Neural progenitor cell (in vitro differentiated cells): ENCODE measurements around the gene GAL3ST3. TPM values are rescaled to one million over a fixed set of nuclear protein-coding genes. Genes with fewer than 3 reads are reported as not detected.

Source experiments
- DNase-seq: peaks from one replicate; pipeline ENCODE4 v3.0.0-alpha.2; 2016; ENCODE audit warnings: low spot score
- H2AFZ ChIP-seq: fragments of 200-600 bp; sonication (generic); replicated peaks from 2 replicates; pipeline ENCODE4 v1.6.1; 2016; ENCODE audit warnings: antibody characterized with exemption
- H3F3A ChIP-seq: fragments of 200-600 bp; sonication (generic); 2 replicates; pipeline ENCODE4 v1.6.1; 2016; ENCODE audit warnings: antibody characterized with exemption, low read depth
- H3K27ac ChIP-seq: fragments of 200-600 bp; sonication (generic); 2 replicates; pipeline ENCODE4 v1.5.1; 2016; ENCODE audit warnings: mild to moderate bottlenecking
- H3K27me3 ChIP-seq: fragments of 200-600 bp; sonication (generic); 2 replicates; pipeline ENCODE4 v1.6.1; 2016; ENCODE audit warnings: mild to moderate bottlenecking, moderate library complexity
- H3K36me3 ChIP-seq: fragments of 200-600 bp; sonication (generic); 2 replicates; pipeline ENCODE4 v1.5.1; 2016
- H3K4me1 ChIP-seq: fragments of 200-600 bp; sonication (generic); 2 replicates; pipeline ENCODE4 v1.6.1; 2016; ENCODE audit warnings: mixed run types
- H3K4me2 ChIP-seq: fragments of 200-600 bp; sonication (generic); 2 replicates; pipeline ENCODE4 v1.6.1; 2016
- H3K4me3 ChIP-seq: fragments of 200-600 bp; sonication (generic); 2 replicates; pipeline ENCODE4 v1.5.1; 2016
- H3K79me2 ChIP-seq: fragments of 200-600 bp; sonication (generic); 2 replicates; pipeline ENCODE4 v1.6.1; 2016; ENCODE audit warnings: low read depth
- H3K9ac ChIP-seq: fragments of 200-600 bp; sonication (generic); 2 replicates; pipeline ENCODE4 v1.6.1; 2016
- H3K9me3 ChIP-seq: fragments of 200-600 bp; sonication (generic); 2 replicates; pipeline ENCODE4 v1.5.1; 2016; ENCODE audit warnings: low read depth
- H4K20me1 ChIP-seq: fragments of 200-600 bp; sonication (generic); 2 replicates; pipeline ENCODE4 v1.6.1; 2016; ENCODE audit warnings: low read depth
- H3K27ac Mint-ChIP-seq: 3 replicates; pipeline ENCODE4 v1.8.0; 2021; ENCODE audit warnings: mixed read lengths
- H3K27me3 Mint-ChIP-seq: 2 replicates; pipeline ENCODE4 v1.8.0; 2022; ENCODE audit warnings: low read depth, mild to moderate bottlenecking, inconsistent platforms, moderate library complexity, mixed read lengths; ENCODE audit not compliant: insufficient read depth
- H3K36me3 Mint-ChIP-seq: 3 replicates; pipeline ENCODE4 v1.8.0; 2021; ENCODE audit warnings: mixed read lengths
- H3K4me1 Mint-ChIP-seq: 3 replicates; pipeline ENCODE4 v1.8.0; 2021; ENCODE audit warnings: mixed read lengths
- H3K4me3 Mint-ChIP-seq: 3 replicates; pipeline ENCODE4 v1.8.0; 2021; ENCODE audit warnings: mild to moderate bottlenecking, moderate library complexity, mixed read lengths
- H3K9me3 Mint-ChIP-seq: 3 replicates; pipeline ENCODE4 v1.8.0; 2020; ENCODE audit warnings: mixed read lengths
- EZH2 ChIP-seq: fragments of 200-600 bp; sonication (generic); IDR thresholded peaks from 2 replicates; pipeline ENCODE4 v1.6.1; 2017; ENCODE audit warnings: antibody characterized with exemption, mild to moderate bottlenecking, moderate library complexity
- EZH2phosphoT487 ChIP-seq: fragments of 200-600 bp; sonication (generic); IDR thresholded peaks from 2 replicates; pipeline ENCODE4 v1.6.1; 2017; ENCODE audit warnings: antibody characterized with exemption
- total RNA-seq: library from RNA; depleted of rRNA; stranded (reverse); fragments of >200 nt; gene quantifications from 2 replicates; pipeline ENCODE4 v1.2.3, GENCODE V29; 2015; ENCODE audit warnings: low replicate concordance
- TF ChIP-seq, protein P1 (sequence below): fragments of 200-600 bp; sonication (generic); IDR thresholded peaks from 2 replicates; pipeline ENCODE4 v1.5.1; 2017; ENCODE audit warnings: antibody characterized with exemption, mild to moderate bottlenecking

Gene GAL3ST3
- total RNA-seq, 1 donor from 2014 or later, result 8.5 TPM

- Histone ChIP-seq H3K36me3 (peaks cover 6% of the 10 kb centered on the region), H3K9ac (peak overlapping the region; percentile 91), H3K4me1 (peaks cover 22% of the 10 kb centered on the region), H2AFZ (peak overlapping the region; percentile 13), H3K4me3 (peak overlapping the region; percentile 80), H3F3A (peaks cover 28% of the 10 kb centered on the region), H3K27me3 (no peaks in the 10 kb centered on the region), H4K20me1 (peaks cover 11% of the 10 kb centered on the region), H3K27ac (peak overlapping the region; percentile 9), H3K9me3 (no peaks in the 10 kb centered on the region), H3K79me2 (peaks cover 42% of the 10 kb centered on the region), H3K4me2 (peak overlapping the region; percentile 92)
- H3K4me3 Mint-ChIP-seq, result peak overlapping the region; percentile 96
- no peaks in the 10 kb centered on the region for H3K9me3 Mint-ChIP-seq
- peak overlapping the region; percentile 88 for H3K27ac Mint-ChIP-seq
- TF ChIP-seq EZH2, result no peak
- no peak for TF ChIP-seq EZH2phosphoT487
- TF ChIP-seq, protein P1, sequence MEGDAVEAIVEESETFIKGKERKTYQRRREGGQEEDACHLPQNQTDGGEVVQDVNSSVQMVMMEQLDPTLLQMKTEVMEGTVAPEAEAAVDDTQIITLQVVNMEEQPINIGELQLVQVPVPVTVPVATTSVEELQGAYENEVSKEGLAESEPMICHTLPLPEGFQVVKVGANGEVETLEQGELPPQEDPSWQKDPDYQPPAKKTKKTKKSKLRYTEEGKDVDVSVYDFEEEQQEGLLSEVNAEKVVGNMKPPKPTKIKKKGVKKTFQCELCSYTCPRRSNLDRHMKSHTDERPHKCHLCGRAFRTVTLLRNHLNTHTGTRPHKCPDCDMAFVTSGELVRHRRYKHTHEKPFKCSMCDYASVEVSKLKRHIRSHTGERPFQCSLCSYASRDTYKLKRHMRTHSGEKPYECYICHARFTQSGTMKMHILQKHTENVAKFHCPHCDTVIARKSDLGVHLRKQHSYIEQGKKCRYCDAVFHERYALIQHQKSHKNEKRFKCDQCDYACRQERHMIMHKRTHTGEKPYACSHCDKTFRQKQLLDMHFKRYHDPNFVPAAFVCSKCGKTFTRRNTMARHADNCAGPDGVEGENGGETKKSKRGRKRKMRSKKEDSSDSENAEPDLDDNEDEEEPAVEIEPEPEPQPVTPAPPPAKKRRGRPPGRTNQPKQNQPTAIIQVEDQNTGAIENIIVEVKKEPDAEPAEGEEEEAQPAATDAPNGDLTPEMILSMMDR, result no peak
- peaks cover 41% of the 10 kb centered on the region for H3K4me1 Mint-ChIP-seq
- DNase-seq, result no peak
- peaks cover 5% of the 10 kb centered on the region for H3K27me3 Mint-ChIP-seq
- peaks cover 25% of the 10 kb centered on the region for H3K36me3 Mint-ChIP-seq
Measured at GRCh38 chr11:66052664-66052982, 3.7 kb upstream of the GAL3ST3 start.

GRCh38 chr11:66051766-66052663 is 3.1 kb upstream of the GAL3ST3 start, which contains the start of gene SF3B2:
SF3B2 (plus strand) TSS chr11:66052364; CDS start chr11:66052385, 21 bp downstream.
- H3K27ac ChIP-seq, result peak within 1 kb of the TSS; percentile 92
- H3F3A ChIP-seq, result peaks cover 28% of the 10 kb centered on the region
- Mint-ChIP-seq H3K4me1 (peaks cover 42% of the 10 kb centered on the region), H3K36me3 (peaks cover 22% of the 10 kb centered on the region), H3K4me3 (peak within 1 kb of the TSS; percentile 96), H3K27me3 (peaks cover 1% of the 10 kb centered on the region), H3K9me3 (no peaks in the 10 kb centered on the region), H3K27ac (peak within 1 kb of the TSS; percentile 99)
- DNase-seq, result peak; percentile 100
- H4K20me1 ChIP-seq, result peaks cover 11% of the 10 kb centered on the region
- peak within 1 kb of the TSS; percentile 13 for H2AFZ ChIP-seq
- H3K27me3 ChIP-seq, result no peaks in the 10 kb centered on the region
- H3K4me1 ChIP-seq, result peaks cover 22% of the 10 kb centered on the region
- H3K9ac ChIP-seq, result peak within 1 kb of the TSS; percentile 91
- peaks cover 48% of the 10 kb centered on the region for H3K79me2 ChIP-seq
- TF ChIP-seq, protein P1, result peak; percentile 11
- peak; percentile 1 for TF ChIP-seq EZH2
- TF ChIP-seq EZH2phosphoT487, result no peak
- peak within 1 kb of the TSS; percentile 92 for H3K4me2 ChIP-seq
- H3K36me3 ChIP-seq, result peaks cover 6% of the 10 kb centered on the region
- peak within 1 kb of the TSS; percentile 80 for H3K4me3 ChIP-seq
- no peaks in the 10 kb centered on the region for H3K9me3 ChIP-seq

DNA sequence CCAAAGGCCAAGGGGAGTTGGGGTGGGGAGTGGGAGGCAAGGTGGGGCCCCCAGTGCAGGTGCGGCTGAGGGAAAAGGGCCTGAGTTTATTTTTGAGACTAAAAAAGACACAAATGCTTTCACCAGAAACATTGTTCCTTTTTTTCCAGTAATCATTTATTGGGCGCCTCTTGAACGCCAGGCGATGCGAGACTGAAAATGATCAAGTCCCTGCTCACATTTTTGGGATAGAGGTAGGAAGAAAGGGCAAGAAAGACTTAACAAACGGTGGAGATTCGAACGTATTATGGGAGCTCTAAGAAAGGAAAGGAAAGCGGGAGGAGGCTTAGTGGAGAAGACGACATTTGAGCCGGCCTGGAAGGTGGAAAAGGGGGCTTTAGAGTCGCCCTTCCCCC is 2.4 kb upstream of the GAL3ST3 start:
- H3K27ac Mint-ChIP-seq, result peak overlapping the region; percentile 99
- peak; percentile 41 for TF ChIP-seq EZH2
- TF ChIP-seq EZH2phosphoT487, result no peak
- Histone ChIP-seq H2AFZ (no peak overlapping the region), H3K4me2 (peak overlapping the region; percentile 87), H3K9me3 (no peaks in the 10 kb centered on the region), H3K27ac (peak overlapping the region; percentile 92), H3K36me3 (peaks cover 6% of the 10 kb centered on the region), H3K4me1 (peaks cover 22% of the 10 kb centered on the region), H3K79me2 (peaks cover 52% of the 10 kb centered on the region), H3K4me3 (peak overlapping the region; percentile 80), H3K9ac (peak overlapping the region; percentile 38), H4K20me1 (peaks cover 11% of the 10 kb centered on the region), H3F3A (peaks cover 28% of the 10 kb centered on the region), H3K27me3 (no peaks in the 10 kb centered on the region)
- H3K27me3 Mint-ChIP-seq, result no peaks in the 10 kb centered on the region
- peaks cover 42% of the 10 kb centered on the region for H3K4me1 Mint-ChIP-seq
- no peak for DNase-seq
- peaks cover 17% of the 10 kb centered on the region for H3K36me3 Mint-ChIP-seq
- peak overlapping the region; percentile 96 for H3K4me3 Mint-ChIP-seq
- no peaks in the 10 kb centered on the region for H3K9me3 Mint-ChIP-seq
